SK-N-MC (cell line): ENCODE data around the gene RMDN3.

Source experiments
- DNase-seq: peaks from one replicate; pipeline ENCODE4 v3.0.0-alpha.2; 2011; ENCODE audit warnings: low read depth, low spot score
- H3K27ac ChIP-seq: fragments of 200-600 bp; sonication (generic); 2 replicates; pipeline ENCODE4 v1.5.1; 2016; ENCODE audit warnings: mixed run types
- H3K36me3 ChIP-seq: fragments of 200-600 bp; sonication (generic); 2 replicates; pipeline ENCODE4 v1.6.1; 2017; ENCODE audit warnings: antibody characterized with exemption, low read length, mixed read lengths; ENCODE audit not compliant: insufficient read depth
- H3K4me3 ChIP-seq: fragments of 200-600 bp; sonication (generic); 2 replicates; pipeline ENCODE4 v1.5.1; 2016
- H3K9ac ChIP-seq: fragments of 200-600 bp; sonication (generic); 2 replicates; pipeline ENCODE4 v1.8.0; 2017; ENCODE audit warnings: mixed run types, mixed read lengths; ENCODE audit not compliant: insufficient read length
- H3K9me3 ChIP-seq: fragments of 200-600 bp; sonication (generic); 2 replicates; pipeline ENCODE4 v1.6.1; 2017; ENCODE audit warnings: low read depth, mild to moderate bottlenecking, antibody characterized with exemption, low read length, moderate library complexity, mixed read lengths
- EZH2 ChIP-seq: fragments of 200-600 bp; sonication (generic); IDR thresholded peaks from one replicate; pipeline ENCODE4 v1.6.1; 2017; ENCODE audit warnings: antibody characterized with exemption
- FOXP2 ChIP-seq: optimal IDR thresholded peaks from 2 replicates; pipeline ENCODE3; 2011; ENCODE audit warnings: mild to moderate bottlenecking, moderate library complexity; ENCODE audit not compliant: insufficient read depth; ENCODE audit errors: extremely low read length, control extremely low read depth
- POLR2AphosphoS5 ChIP-seq: IDR thresholded peaks from 2 replicates; pipeline ENCODE4 v1.6.1; 2012; ENCODE audit warnings: mild to moderate bottlenecking, low read depth, low read length, borderline replicate concordance

RMDN3 gene

GRCh38 chr15:40790718-40791117, 35.7 kb upstream of the RMDN3 start:
- H3K27ac ChIP-seq: no peak overlapping the region

GRCh38 chr15:40789999-40790398, 34.9 kb upstream of the RMDN3 start:
- no peak overlapping the region for H3K27ac ChIP-seq

More at GRCh38 chr15:40790718-40791117, 35.7 kb upstream of the RMDN3 start:
- H3K9me3 ChIP-seq: no peaks in the 10 kb centered on the region
- H3K9ac ChIP-seq: no peak overlapping the region
- no peak overlapping the region for H3K4me3 ChIP-seq
- 0 out of 2 replicates have a peak, but pooled peaks cover 5% of the 10 kb centered on the region for H3K36me3 ChIP-seq
- DNase-seq: no peak
- no peak for TF ChIP-seq FOXP2
- TF ChIP-seq EZH2: no peak
- no peak for TF ChIP-seq POLR2AphosphoS5

GRCh38 chr15:40789119-40789518, 34.1 kb upstream of the RMDN3 start:
- H3K4me3 ChIP-seq: no peak overlapping the region
- no peaks in the 10 kb centered on the region for H3K9me3 ChIP-seq
- no peak overlapping the region for H3K27ac ChIP-seq
- 0 out of 2 replicates have a peak, but pooled peaks cover 5% of the 10 kb centered on the region for H3K36me3 ChIP-seq
- no peak overlapping the region for H3K9ac ChIP-seq
- no peak for DNase-seq
- no peak for TF ChIP-seq EZH2
- TF ChIP-seq POLR2AphosphoS5: no peak
- TF ChIP-seq FOXP2: no peak

More at GRCh38 chr15:40789999-40790398, 34.9 kb upstream of the RMDN3 start:
- Histone ChIP-seq H3K4me3 (no peak overlapping the region), H3K36me3 (0 out of 2 replicates have a peak, but pooled peaks cover 5% of the 10 kb centered on the region), H3K9me3 (no peaks in the 10 kb centered on the region), H3K9ac (no peak overlapping the region)
- no peak for TF ChIP-seq EZH2
- no peak for TF ChIP-seq POLR2AphosphoS5
- no peak for TF ChIP-seq FOXP2
- no peak for DNase-seq

- no peak overlapping the region for H3K4me3 ChIP-seq
- no peak overlapping the region for H3K9ac ChIP-seq
- no peak for TF ChIP-seq POLR2AphosphoS5
- no peak for TF ChIP-seq EZH2
- no peak for TF ChIP-seq FOXP2
- no peak for DNase-seq
- no peaks in the 10 kb centered on the region for H3K9me3 ChIP-seq
- H3K36me3 ChIP-seq: 0 out of 2 replicates have a peak, but pooled peaks cover 5% of the 10 kb centered on the region
- no peak overlapping the region for H3K27ac ChIP-seq
These were observed 32.9 kb upstream of the RMDN3 start for GRCh38 chr15:40787991-40788390.

- Histone ChIP-seq H3K9me3 (no peaks in the 10 kb centered on the region), H3K36me3 (0 out of 2 replicates have a peak, but pooled peaks cover 3% of the 10 kb centered on the region), H3K4me3 (no peak overlapping the region), H3K9ac (no peak overlapping the region), H3K27ac (no peak overlapping the region)
- no peak for TF ChIP-seq EZH2
- TF ChIP-seq FOXP2: no peak
- no peak for TF ChIP-seq POLR2AphosphoS5
- DNase-seq: no peak
These were observed 32.3 kb upstream of the RMDN3 start for GRCh38 chr15:40787344-40787841.

- no peak overlapping the region for H3K4me3 ChIP-seq
- DNase-seq: no peak
- no peak overlapping the region for H3K9ac ChIP-seq
- H3K36me3 ChIP-seq: no peaks in the 10 kb centered on the region
- TF ChIP-seq EZH2 (no peak), FOXP2 (no peak), POLR2AphosphoS5 (no peak)
- no peaks in the 10 kb centered on the region for H3K9me3 ChIP-seq
- no peak overlapping the region for H3K27ac ChIP-seq
These were observed 30.8 kb upstream of the RMDN3 start for GRCh38 chr15:40785814-40786213.

GRCh38 chr15:40785164-40785563, 30.1 kb upstream of the RMDN3 start:
- Histone ChIP-seq H3K9me3 (no peaks in the 10 kb centered on the region), H3K9ac (no peak overlapping the region), H3K4me3 (no peak overlapping the region), H3K27ac (no peak overlapping the region), H3K36me3 (no peaks in the 10 kb centered on the region)
- no peak for DNase-seq
- TF ChIP-seq POLR2AphosphoS5 (no peak), EZH2 (no peak), FOXP2 (no peak)

GRCh38 chr15:40782609-40783227, 27.7 kb upstream of the RMDN3 start:
- TF ChIP-seq EZH2 (no peak), FOXP2 (no peak), POLR2AphosphoS5 (no peak)
- Histone ChIP-seq H3K9me3 (no peaks in the 10 kb centered on the region), H3K4me3 (no peak overlapping the region), H3K27ac (no peak overlapping the region), H3K9ac (no peak overlapping the region), H3K36me3 (peaks cover 15% of the 10 kb centered on the region; the same call in 1 of the 2 replicates)
- no peak for DNase-seq

- no peak for DNase-seq
- no peak overlapping the region for H3K4me3 ChIP-seq
- H3K9me3 ChIP-seq: no peaks in the 10 kb centered on the region
- H3K27ac ChIP-seq: no peak overlapping the region
- TF ChIP-seq EZH2 (no peak), FOXP2 (no peak), POLR2AphosphoS5 (no peak)
- peaks cover 34% of the 10 kb centered on the region; the same call in 1 of the 2 replicates for H3K36me3 ChIP-seq
- no peak overlapping the region for H3K9ac ChIP-seq
These were observed 21.6 kb upstream of the RMDN3 start for GRCh38 chr15:40776537-40777141.
